SK-N-SH treated with all-trans-retinoic acid at 6 μM for 48 hours (cell line): ENCODE measurements around the gene MAPK7.

Experiments
- ARNTL ChIP-seq: fragments of 450-650 bp; formaldehyde crosslinking; IDR thresholded peaks from 2 replicates; pipeline ENCODE4 v1.5.0; 2020; ENCODE audit warnings: low read depth, mild to moderate bottlenecking, moderate library complexity, borderline replicate concordance
- CSRNP3 ChIP-seq: fragments of 250-450 bp; sonication (Bioruptor Pico); IDR thresholded peaks from 2 replicates; pipeline ENCODE4 v1.5.1; 2021; ENCODE audit warnings: mild to moderate bottlenecking, moderate library complexity
- ISL1 ChIP-seq: fragments of 250-450 bp; sonication (Bioruptor Pico); IDR thresholded peaks from 2 replicates; pipeline ENCODE4 v2.1.2; 2022; ENCODE audit warnings: mild to moderate bottlenecking, moderate library complexity
- PATZ1 ChIP-seq: fragments of 250-450 bp; sonication (Bioruptor Pico); IDR thresholded peaks from 2 replicates; pipeline ENCODE4 v1.8.0; 2020; ENCODE audit warnings: mild to moderate bottlenecking, moderate library complexity, borderline replicate concordance
- PPARA ChIP-seq: fragments of 250-450 bp; sonication (Bioruptor Pico); IDR thresholded peaks from 2 replicates; pipeline ENCODE4 v1.5.0; 2020; ENCODE audit warnings: mild to moderate bottlenecking, borderline replicate concordance
- TSHZ2 ChIP-seq: fragments of 250-450 bp; sonication (Bioruptor Pico); IDR thresholded peaks from 2 replicates; pipeline ENCODE4 v1.5.0; 2020; ENCODE audit warnings: mild to moderate bottlenecking, moderate library complexity
- ZFP3 ChIP-seq: fragments of 250-450 bp; sonication (Bioruptor Pico); IDR thresholded peaks from 2 replicates; pipeline ENCODE4 v1.5.0; 2020; ENCODE audit warnings: mild to moderate bottlenecking, moderate library complexity
- ZNF565 ChIP-seq: fragments of 450-650 bp; formaldehyde crosslinking; conservative IDR thresholded peaks from 2 replicates; pipeline ENCODE4 v1.5.0; 2020; ENCODE audit warnings: low read depth, mild to moderate bottlenecking, moderate library complexity
- ZNF8 ChIP-seq: fragments of 450-650 bp; formaldehyde crosslinking; IDR thresholded peaks from 2 replicates; pipeline ENCODE4 v1.5.0; 2020; ENCODE audit warnings: mild to moderate bottlenecking, moderate library complexity

GRCh38 chr17:19329136-19329535 is 49.2 kb upstream of the MAPK7 start:
- TF ChIP-seq CSRNP3 (CRISPR knock-in tag), result no peak
- no peak for TF ChIP-seq ARNTL (CRISPR knock-in tag)
- no peak for TF ChIP-seq PPARA (CRISPR knock-in tag)
- TF ChIP-seq TSHZ2 (CRISPR knock-in tag), result no peak
- no peak for TF ChIP-seq PATZ1 (CRISPR knock-in tag)
- TF ChIP-seq ZNF8 (CRISPR knock-in tag), result no peak
- TF ChIP-seq ISL1 (CRISPR knock-in tag), result no peak
- TF ChIP-seq ZFP3 (CRISPR knock-in tag), result no peak
- no peak for TF ChIP-seq ZNF565 (CRISPR knock-in tag)
